NT2/D1 (cell line): ENCODE data around the gene PARD3.

Source experiments
- YY1 ChIP-seq: IDR thresholded peaks from 2 replicates; pipeline ENCODE4 v1.6.1; 2011; ENCODE audit not compliant: insufficient read length, insufficient read depth
- ZNF274 ChIP-seq: IDR thresholded peaks from 2 replicates; pipeline ENCODE4 v1.6.1; 2011; ENCODE audit warnings: mild to moderate bottlenecking, low read depth, low read length

DNA sequence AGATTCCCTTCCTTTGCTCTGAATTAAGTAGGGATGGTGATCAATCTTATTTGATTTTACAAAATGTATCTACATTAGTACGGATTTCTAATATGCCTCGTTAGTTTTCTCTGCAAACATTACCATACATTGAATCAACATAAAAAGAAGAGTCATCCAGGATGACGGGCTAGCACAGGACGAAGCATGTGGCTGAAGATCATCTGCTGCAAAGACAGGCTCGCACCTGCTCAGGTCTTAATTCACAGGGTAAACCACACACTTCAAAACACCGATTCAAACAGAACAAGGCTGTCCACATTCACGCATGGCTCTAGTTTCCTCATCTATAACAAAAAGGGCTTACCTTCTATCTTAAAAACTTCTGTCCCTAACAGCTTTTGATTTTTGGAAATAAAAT is 323.0 kb downstream of the PARD3 start:
- no peak for TF ChIP-seq ZNF274
- TF ChIP-seq YY1: no peak
